Chondrocyte (in vitro differentiated cells): Measurements from ENCODE around the gene CNOT1. TPM values are rescaled to one million over a fixed set of nuclear protein-coding genes. Genes with fewer than 3 reads are reported as not detected.

ENCODE experiments used
- DNase-seq: peaks from one replicate; pipeline ENCODE4 v3.0.0; 2021; ENCODE audit warnings: mixed read lengths, low spot score
- H3K27ac Mint-ChIP-seq: one replicate; pipeline ENCODE4 v1.8.0; 2021; ENCODE audit warnings: mild to moderate bottlenecking, moderate library complexity, mixed read lengths; ENCODE audit not compliant: unreplicated experiment
- H3K27me3 Mint-ChIP-seq: 2 replicates; pipeline ENCODE4 v1.8.0; 2021; ENCODE audit warnings: low read depth, mixed read lengths
- H3K36me3 Mint-ChIP-seq: 2 replicates; pipeline ENCODE4 v1.8.0; 2021; ENCODE audit warnings: low read depth, mixed read lengths
- H3K4me1 Mint-ChIP-seq: 2 replicates; pipeline ENCODE4 v1.8.0; 2021; ENCODE audit warnings: low read depth, mild to moderate bottlenecking, mixed read lengths
- H3K4me3 Mint-ChIP-seq: one replicate; pipeline ENCODE4 v1.8.0; 2021; ENCODE audit warnings: mild to moderate bottlenecking, moderate library complexity, mixed read lengths; ENCODE audit not compliant: unreplicated experiment
- H3K9me3 Mint-ChIP-seq: 2 replicates; pipeline ENCODE4 v1.8.0; 2021; ENCODE audit warnings: low read depth, mixed read lengths
- CTCF ChIP-seq: fragments of 200-600 bp; sonication (generic); IDR thresholded peaks from 2 replicates; pipeline ENCODE4 v1.5.0; 2021; ENCODE audit warnings: antibody characterized with exemption, mild to moderate bottlenecking, moderate library complexity
- total RNA-seq: library from RNA; stranded (reverse); gene quantifications from 3 replicates; pipeline ENCODE4 v1.2.1, GENCODE V29; 2021

CNOT1 gene
- total RNA-seq, 1 donor from 2014 or later = 89.3 TPM

GRCh38 chr16:58588406-58588805 lies 41.2 kb downstream of the CNOT1 start:
- Mint-ChIP-seq H3K4me3 (no peak overlapping the region), H3K36me3 (peaks cover 31% of the 10 kb centered on the region), H3K27me3 (no peaks in the 10 kb centered on the region), H3K9me3 (no peaks in the 10 kb centered on the region), H3K27ac (no peak overlapping the region), H3K4me1 (peaks cover 4% of the 10 kb centered on the region)
- no peak for TF ChIP-seq CTCF
- DNase-seq = no peak

GRCh38 chr16:58586340-58587030 lies 43.1 kb downstream of the CNOT1 start:
- no peak for DNase-seq
- peaks cover 4% of the 10 kb centered on the region for H3K4me1 Mint-ChIP-seq
- no peak overlapping the region for H3K27ac Mint-ChIP-seq
- H3K4me3 Mint-ChIP-seq = no peak overlapping the region
- no peak for TF ChIP-seq CTCF
- peaks cover 34% of the 10 kb centered on the region for H3K36me3 Mint-ChIP-seq
- no peaks in the 10 kb centered on the region for H3K9me3 Mint-ChIP-seq
- no peaks in the 10 kb centered on the region for H3K27me3 Mint-ChIP-seq

GRCh38 chr16:58584831-58585505 lies 44.7 kb downstream of the CNOT1 start:
- TF ChIP-seq CTCF = no peak
- Mint-ChIP-seq H3K27me3 (no peaks in the 10 kb centered on the region), H3K36me3 (peaks cover 41% of the 10 kb centered on the region), H3K4me3 (no peak overlapping the region), H3K9me3 (no peaks in the 10 kb centered on the region), H3K4me1 (no peaks in the 10 kb centered on the region), H3K27ac (peak overlapping the region; percentile 51)
- DNase-seq = no peak

- H3K4me1 Mint-ChIP-seq = no peaks in the 10 kb centered on the region
- no peaks in the 10 kb centered on the region for H3K9me3 Mint-ChIP-seq
- no peak overlapping the region for H3K27ac Mint-ChIP-seq
- no peak for DNase-seq
- H3K4me3 Mint-ChIP-seq = no peak overlapping the region
- H3K27me3 Mint-ChIP-seq = no peaks in the 10 kb centered on the region
- peaks cover 44% of the 10 kb centered on the region for H3K36me3 Mint-ChIP-seq
- no peak for TF ChIP-seq CTCF
Observed at GRCh38 chr16:58582971-58583765, 46.5 kb downstream of the CNOT1 start.

- no peaks in the 10 kb centered on the region for H3K4me1 Mint-ChIP-seq
- H3K27ac Mint-ChIP-seq = no peak overlapping the region
- H3K9me3 Mint-ChIP-seq = no peaks in the 10 kb centered on the region
- H3K36me3 Mint-ChIP-seq = peaks cover 46% of the 10 kb centered on the region
- no peaks in the 10 kb centered on the region for H3K27me3 Mint-ChIP-seq
- no peak for TF ChIP-seq CTCF
- no peak for DNase-seq
- no peak overlapping the region for H3K4me3 Mint-ChIP-seq
Observed at GRCh38 chr16:58582133-58582532, 47.5 kb downstream of the CNOT1 start.
